Sigmoid colon (tissue), 4 donors: ENCODE measurements around the gene ARRDC2.

ENCODE experiments used
- POLR2A ChIP-seq, 2 donors: fragments of 450-650 bp; IDR thresholded peaks; one replicate each; pipeline ENCODE4 v1.6.1; 2016; ENCODE audit warnings: antibody characterized with exemption in 2 of 2, mild to moderate bottlenecking in 2 of 2, moderate library complexity in 2 of 2
- POLR2AphosphoS5 ChIP-seq, 4 donors: sonication (generic); formaldehyde crosslinking; IDR thresholded peaks; one replicate each; pipeline ENCODE4 v1.6.1; 2017; ENCODE audit warnings: antibody characterized with exemption in 4 of 4

DNA sequence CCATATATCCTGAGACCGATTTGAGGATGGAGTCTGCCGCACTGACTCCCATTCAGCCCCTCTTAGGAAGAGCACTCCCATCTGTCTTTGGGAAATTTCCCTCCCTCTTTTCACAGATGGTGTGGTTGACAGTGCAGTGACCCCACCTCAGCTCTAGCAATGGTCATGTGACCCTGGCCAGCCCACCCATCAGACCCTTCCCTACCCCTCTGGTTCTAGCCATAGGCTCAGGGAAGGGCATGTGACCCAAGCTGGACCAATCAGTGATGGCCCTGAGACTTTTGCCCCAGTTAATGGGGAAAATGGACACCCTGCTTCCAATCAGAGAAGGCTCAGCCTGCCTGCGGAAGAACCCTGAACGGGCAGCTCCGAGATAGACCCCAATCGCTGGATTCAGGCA, 52.5 kb downstream of the ARRDC2 start:
- TF ChIP-seq POLR2AphosphoS5 (IDR thresholded peaks at IDR 0.05) (no peak), POLR2A (IDR thresholded peaks at IDR 0.05) (no peak)
